IPS-18c (cell line): ENCODE measurements around the gene ADAMTS4.

Source experiments
- H3K4me3 ChIP-seq: 2 replicates; pipeline ENCODE4 v1.7.0; 2013; ENCODE audit warnings: low read depth, mild to moderate bottlenecking, low read length, moderate library complexity; ENCODE audit not compliant: insufficient read depth
- H3K9me3 ChIP-seq: one replicate; pipeline ENCODE4 v1.6.1; 2013; ENCODE audit warnings: mild to moderate bottlenecking, low read length, moderate library complexity; ENCODE audit not compliant: control insufficient read depth, insufficient read depth

ADAMTS4 gene

GRCh38 chr1:161166669-161167548, 31.9 kb downstream of the ADAMTS4 start:
- peak overlapping the region; percentile 98 for H3K4me3 ChIP-seq
- no peaks in the 10 kb centered on the region for H3K9me3 ChIP-seq

- Histone ChIP-seq H3K4me3 (peak within 1 kb of the TSS; percentile 98), H3K9me3 (no peaks in the 10 kb centered on the region)
Measured at GRCh38 chr1:161165742-161166668, 32.8 kb downstream of the ADAMTS4 start, which contains the start of gene PPOX. Gene PPOX, plus strand, starts transcription at chr1:161166426. Its CDS starts 422 bp downstream, at chr1:161166848.

- no peak overlapping the region; the same call in 1 of the 2 replicates for H3K4me3 ChIP-seq
- H3K9me3 ChIP-seq: no peaks in the 10 kb centered on the region
Measured at GRCh38 chr1:161164901-161165610, 33.8 kb downstream of the ADAMTS4 start.

- Histone ChIP-seq H3K4me3 (no peak overlapping the region), H3K9me3 (no peaks in the 10 kb centered on the region)
Measured at GRCh38 chr1:161163793-161164192, 35.1 kb downstream of the ADAMTS4 start.

- Histone ChIP-seq H3K9me3 (no peaks in the 10 kb centered on the region), H3K4me3 (no peak overlapping the region)
Measured at GRCh38 chr1:161162806-161163205, 36.0 kb downstream of the ADAMTS4 start.

- Histone ChIP-seq H3K4me3 (no peak overlapping the region), H3K9me3 (no peaks in the 10 kb centered on the region)
Measured at GRCh38 chr1:161162052-161162451, 36.8 kb downstream of the ADAMTS4 start.

- H3K9me3 ChIP-seq: no peaks in the 10 kb centered on the region
- H3K4me3 ChIP-seq: no peak overlapping the region
Measured at GRCh38 chr1:161161652-161162051, 37.2 kb downstream of the ADAMTS4 start.

GRCh38 chr1:161160671-161161145, 38.1 kb downstream of the ADAMTS4 start:
- no peak overlapping the region for H3K4me3 ChIP-seq

GRCh38 chr1:161159913-161160243, 39.0 kb downstream of the ADAMTS4 start:
- H3K4me3 ChIP-seq: peak overlapping the region; percentile 43
- no peaks in the 10 kb centered on the region for H3K9me3 ChIP-seq

More at GRCh38 chr1:161160671-161161145, 38.1 kb downstream of the ADAMTS4 start:
- no peaks in the 10 kb centered on the region for H3K9me3 ChIP-seq

- Histone ChIP-seq H3K4me3 (peak within 1 kb of the TSS; percentile 43), H3K9me3 (no peaks in the 10 kb centered on the region)
Measured at GRCh38 chr1:161159087-161159912, 39.6 kb downstream of the ADAMTS4 start, which contains the start of gene USP21. Gene USP21, plus strand, starts transcription at chr1:161159500. Its CDS starts 1,141 bp downstream, at chr1:161160641.

- Histone ChIP-seq H3K9me3 (no peaks in the 10 kb centered on the region), H3K4me3 (peak overlapping the region; percentile 43)
Measured at GRCh38 chr1:161158316-161159010, 40.4 kb downstream of the ADAMTS4 start.

- no peak overlapping the region for H3K4me3 ChIP-seq
- no peaks in the 10 kb centered on the region for H3K9me3 ChIP-seq
Measured at GRCh38 chr1:161157867-161158266, 41.0 kb downstream of the ADAMTS4 start.

- Histone ChIP-seq H3K9me3 (no peaks in the 10 kb centered on the region), H3K4me3 (peak within 1 kb of the TSS; percentile 62)
Measured at GRCh38 chr1:161153682-161154337, 45.0 kb downstream of the ADAMTS4 start, which contains the start of gene UFC1. Gene UFC1, plus strand, starts transcription at chr1:161153978. Its CDS starts 20 bp downstream, at chr1:161153998.

- Histone ChIP-seq H3K9me3 (no peaks in the 10 kb centered on the region), H3K4me3 (no peak overlapping the region)
Measured at GRCh38 chr1:161153176-161153575, 45.7 kb downstream of the ADAMTS4 start.

- no peak overlapping the region for H3K4me3 ChIP-seq
- H3K9me3 ChIP-seq: no peaks in the 10 kb centered on the region
Measured at GRCh38 chr1:161145832-161146231, 53.0 kb downstream of the ADAMTS4 start.
